Memory B cell (primary cell): ENCODE measurements around the gene RCOR1.

ENCODE experiments used
- ATAC-seq: fragments of 150-1000 bp; cut with Tn5 transposase; 2 replicates; pipeline ENCODE4 v1.10.0; 2021; ENCODE audit warnings: low read depth, mild to moderate bottlenecking, moderate library complexity
- DNase-seq, 2 donors: peaks; one replicate each; pipeline ENCODE4 v3.0.0; 2022; ENCODE audit warnings: low spot score in 2 of 2
- H3K27ac Mint-ChIP-seq: one replicate; pipeline ENCODE4 v1.8.0; 2022; ENCODE audit warnings: mild to moderate bottlenecking, moderate library complexity, mixed read lengths
- H3K27me3 Mint-ChIP-seq: one replicate; pipeline ENCODE4 v1.8.0; 2022; ENCODE audit warnings: mixed read lengths
- H3K36me3 Mint-ChIP-seq: one replicate; pipeline ENCODE4 v1.8.0; 2022; ENCODE audit warnings: mild to moderate bottlenecking, mixed read lengths
- H3K4me1 Mint-ChIP-seq: one replicate; pipeline ENCODE4 v1.8.0; 2022; ENCODE audit warnings: mixed read lengths
- H3K4me3 Mint-ChIP-seq: one replicate; pipeline ENCODE4 v1.8.0; 2022; ENCODE audit warnings: mild to moderate bottlenecking, moderate library complexity, mixed read lengths
- H3K9me3 Mint-ChIP-seq: one replicate; pipeline ENCODE4 v1.8.0; 2022; ENCODE audit warnings: mixed read lengths

The RCOR1 gene

DNA sequence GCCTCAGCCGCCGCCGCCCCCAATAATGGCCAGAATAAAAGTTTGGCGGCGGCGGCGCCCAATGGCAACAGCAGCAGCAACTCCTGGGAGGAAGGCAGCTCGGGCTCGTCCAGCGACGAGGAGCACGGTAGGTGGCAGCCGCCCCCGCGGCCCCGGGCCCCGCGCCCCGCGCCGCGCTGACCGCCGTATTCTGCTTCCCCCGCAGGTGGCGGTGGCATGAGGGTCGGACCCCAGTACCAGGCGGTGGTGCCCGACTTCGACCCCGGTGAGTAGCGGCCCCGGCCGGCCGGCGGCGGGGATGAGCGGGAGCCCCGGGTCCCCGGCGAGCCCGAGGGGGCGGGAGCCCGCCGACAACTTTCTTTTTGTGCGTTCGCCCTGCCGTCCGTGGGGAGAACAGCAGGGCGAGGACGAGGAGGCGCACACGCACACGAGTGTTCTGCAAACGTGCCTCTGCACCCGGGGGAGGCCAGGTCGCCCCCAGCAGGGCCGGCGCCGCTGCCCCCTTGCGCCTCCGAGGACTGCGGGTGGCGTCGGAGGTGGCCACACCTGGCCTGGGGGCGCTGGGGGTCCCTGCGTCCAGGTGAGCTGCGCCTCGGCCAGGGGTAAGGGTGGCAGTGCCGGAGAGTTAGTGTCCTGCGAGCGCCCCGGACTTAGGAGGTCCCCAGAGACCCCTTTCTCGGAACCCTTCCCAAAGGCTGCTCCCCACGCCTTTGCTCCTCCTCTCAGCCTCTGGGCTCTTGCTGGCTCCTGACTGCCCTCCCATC, 794 bp downstream of the RCOR1 start:
- Mint-ChIP-seq H3K27me3 (no peaks in the 10 kb centered on the region), H3K4me3 (peak overlapping the region; percentile 99), H3K36me3 (no peaks in the 10 kb centered on the region), H3K4me1 (peaks cover 15% of the 10 kb centered on the region), H3K9me3 (no peaks in the 10 kb centered on the region), H3K27ac (peak overlapping the region; percentile 9)
- ATAC-seq (peak; percentile 29), DNase-seq (peak; percentile 66 to 73)

DNA sequence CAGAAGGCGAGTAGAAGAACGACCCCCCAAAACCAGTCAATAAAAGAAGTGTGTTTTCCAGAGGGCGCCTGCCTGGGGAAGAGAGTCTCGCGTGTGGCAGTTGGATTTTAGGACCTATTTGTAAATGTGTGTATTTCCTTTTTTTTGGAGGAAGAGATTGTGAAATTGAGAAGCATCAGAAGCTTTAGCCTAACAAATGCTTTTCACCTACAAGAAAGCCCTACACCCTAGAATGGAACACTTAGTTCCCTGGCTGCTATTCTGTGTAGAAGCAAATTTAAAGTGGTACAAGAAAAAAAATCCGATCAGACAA, 1.3 kb downstream of the RCOR1 start:
- H3K4me1 Mint-ChIP-seq = peaks cover 15% of the 10 kb centered on the region
- no peaks in the 10 kb centered on the region for H3K36me3 Mint-ChIP-seq
- peak overlapping the region; percentile 99 for H3K4me3 Mint-ChIP-seq
- ATAC-seq (no peak), DNase-seq (no peak)
- H3K9me3 Mint-ChIP-seq = no peaks in the 10 kb centered on the region
- H3K27me3 Mint-ChIP-seq = no peaks in the 10 kb centered on the region
- peak overlapping the region; percentile 9 for H3K27ac Mint-ChIP-seq

DNA sequence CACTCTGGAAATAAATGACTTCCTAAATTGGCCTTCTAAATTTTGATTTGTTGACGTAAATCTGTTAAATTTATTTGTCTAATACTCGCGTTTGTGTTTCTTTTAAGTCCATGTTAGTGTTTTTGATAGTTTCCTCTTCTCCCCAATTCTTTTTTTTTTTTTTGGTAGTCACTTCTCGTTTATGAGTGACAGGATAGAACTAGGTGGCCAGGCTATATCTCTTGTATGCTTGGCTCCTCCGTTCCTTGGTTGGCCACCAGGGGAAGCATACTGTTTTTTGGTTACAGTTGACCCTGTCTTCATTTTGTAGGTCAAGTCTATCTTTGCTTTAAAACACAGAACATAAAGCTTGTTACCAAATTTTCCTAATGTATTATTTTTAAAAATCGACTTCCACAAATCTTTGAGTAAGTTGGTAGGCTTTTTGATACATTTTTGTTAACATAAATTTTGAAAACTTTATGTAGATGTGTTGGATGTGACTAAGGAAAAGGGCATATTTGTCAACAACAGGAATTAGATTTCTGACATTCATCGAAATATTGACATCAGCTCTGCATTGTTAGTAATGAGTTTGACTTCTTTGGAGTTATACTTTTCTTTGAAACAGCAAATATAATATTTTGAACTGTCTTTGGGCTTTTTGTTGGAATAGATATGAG, 2.2 kb downstream of the RCOR1 start:
- peak; percentile 25 for ATAC-seq
- H3K27ac Mint-ChIP-seq = no peak overlapping the region
- peak overlapping the region; percentile 99 for H3K4me3 Mint-ChIP-seq
- H3K36me3 Mint-ChIP-seq = peaks cover 2% of the 10 kb centered on the region
- peaks cover 20% of the 10 kb centered on the region for H3K4me1 Mint-ChIP-seq
- H3K9me3 Mint-ChIP-seq = no peaks in the 10 kb centered on the region
- DNase-seq = peak; percentile 52 to 66
- H3K27me3 Mint-ChIP-seq = no peaks in the 10 kb centered on the region

DNA sequence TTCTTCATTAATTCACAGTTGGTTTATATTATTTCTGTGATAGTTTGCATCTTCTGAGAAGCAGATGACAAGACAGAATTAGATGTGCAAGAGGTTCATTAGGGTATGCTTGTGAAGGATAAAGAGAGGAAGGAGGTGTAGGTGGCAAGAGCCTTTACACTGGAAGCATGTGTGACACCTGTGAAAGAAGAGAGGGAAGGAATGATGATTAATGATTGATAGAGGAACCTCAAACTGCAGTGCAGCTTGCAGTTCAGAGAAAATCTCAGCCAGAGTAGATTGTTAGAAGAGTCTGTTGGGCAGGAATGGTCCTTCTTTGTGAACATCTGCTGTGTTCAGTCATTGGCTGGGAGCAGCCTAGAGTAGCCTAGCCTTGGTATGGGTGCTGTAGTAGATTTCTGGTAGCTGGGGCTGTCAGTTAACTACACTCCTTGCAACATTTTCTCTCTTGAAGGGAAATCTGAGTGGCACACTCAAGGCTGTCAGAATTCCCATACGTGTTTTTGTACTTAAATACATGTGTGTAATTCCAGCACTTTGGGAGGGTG, 9.0 kb downstream of the RCOR1 start:
- Mint-ChIP-seq H3K9me3 (no peaks in the 10 kb centered on the region), H3K4me3 (no peak overlapping the region), H3K4me1 (peaks cover 33% of the 10 kb centered on the region), H3K27ac (no peak overlapping the region), H3K36me3 (peaks cover 11% of the 10 kb centered on the region), H3K27me3 (no peaks in the 10 kb centered on the region)
- DNase-seq (no peak), ATAC-seq (no peak)

DNA sequence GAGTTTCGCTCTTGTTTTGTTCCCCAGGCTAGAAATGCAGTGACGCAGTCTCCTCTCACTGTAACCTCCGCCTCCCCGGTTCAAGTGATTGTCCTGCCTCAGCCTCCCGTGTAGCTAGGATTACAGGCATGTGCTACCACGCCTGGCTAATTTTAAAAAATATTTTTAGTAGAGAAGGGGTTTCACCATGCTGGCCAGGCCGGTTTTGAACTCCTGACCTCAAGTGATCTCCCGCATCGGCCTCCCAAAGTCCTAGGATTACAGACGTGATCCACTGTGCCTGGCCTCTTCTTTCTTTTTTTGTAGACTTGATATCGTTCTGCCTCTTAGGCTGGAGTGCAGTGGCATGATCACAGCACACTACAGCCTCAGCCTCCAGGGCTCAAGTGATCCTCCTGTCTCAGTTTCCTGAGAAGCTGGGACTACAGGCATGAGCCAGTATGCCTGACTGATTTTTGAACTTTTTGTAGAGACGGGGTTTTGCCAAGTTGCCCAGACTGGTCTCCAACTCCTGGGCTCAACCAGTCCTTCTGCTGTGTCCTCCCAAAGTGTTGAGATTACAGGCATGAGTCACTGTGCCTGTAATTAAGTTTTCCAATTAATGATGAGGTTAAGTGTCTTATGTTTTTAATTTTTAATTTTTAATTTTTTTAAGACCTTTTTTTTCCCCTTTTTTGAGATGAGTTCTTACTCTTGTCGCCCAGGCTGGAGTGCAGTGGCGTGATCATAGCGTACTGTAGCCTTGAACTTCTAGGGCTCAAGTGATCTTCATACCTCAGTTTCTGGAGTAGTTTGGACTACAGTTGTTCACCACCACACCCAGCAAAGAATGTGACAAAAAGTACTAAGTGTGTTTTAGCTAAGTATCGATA, 10.2 kb downstream of the RCOR1 start:
- no peak overlapping the region for H3K4me3 Mint-ChIP-seq
- H3K36me3 Mint-ChIP-seq = peaks cover 11% of the 10 kb centered on the region
- ATAC-seq (no peak), DNase-seq (no peak)
- peaks cover 39% of the 10 kb centered on the region for H3K4me1 Mint-ChIP-seq
- H3K27ac Mint-ChIP-seq = no peak overlapping the region
- H3K27me3 Mint-ChIP-seq = no peaks in the 10 kb centered on the region
- no peaks in the 10 kb centered on the region for H3K9me3 Mint-ChIP-seq

DNA sequence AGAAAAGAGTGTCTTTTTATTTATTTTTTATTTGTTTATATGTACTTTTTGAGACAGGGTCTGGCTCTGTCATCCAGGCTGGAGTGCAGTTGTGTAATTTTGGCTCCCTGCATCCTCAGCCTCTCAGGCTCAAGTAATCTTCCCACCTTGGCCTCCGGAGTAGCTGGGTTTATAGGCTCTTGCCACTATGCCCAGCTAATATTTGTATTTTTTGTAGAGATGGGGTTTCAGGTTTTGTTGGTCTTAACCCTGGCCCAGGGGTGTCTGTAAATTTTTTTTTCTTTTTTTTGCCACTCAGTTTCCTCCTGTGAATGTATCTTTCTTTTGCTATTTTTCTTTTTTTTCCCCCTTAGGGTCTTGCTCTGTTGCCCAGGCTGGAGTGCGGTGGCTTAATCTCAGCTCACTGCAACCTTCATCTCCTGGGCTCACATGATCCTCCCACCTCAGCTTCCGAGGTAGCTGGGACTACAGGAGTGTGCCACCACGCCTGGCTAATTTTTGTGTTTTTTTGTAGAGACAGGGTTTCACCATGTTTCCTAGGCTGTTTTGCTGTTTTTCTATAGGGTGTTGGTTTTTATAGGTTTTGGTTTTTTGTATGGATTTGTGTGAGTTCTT, 11.0 kb downstream of the RCOR1 start:
- H3K27ac Mint-ChIP-seq = no peak overlapping the region

DNA sequence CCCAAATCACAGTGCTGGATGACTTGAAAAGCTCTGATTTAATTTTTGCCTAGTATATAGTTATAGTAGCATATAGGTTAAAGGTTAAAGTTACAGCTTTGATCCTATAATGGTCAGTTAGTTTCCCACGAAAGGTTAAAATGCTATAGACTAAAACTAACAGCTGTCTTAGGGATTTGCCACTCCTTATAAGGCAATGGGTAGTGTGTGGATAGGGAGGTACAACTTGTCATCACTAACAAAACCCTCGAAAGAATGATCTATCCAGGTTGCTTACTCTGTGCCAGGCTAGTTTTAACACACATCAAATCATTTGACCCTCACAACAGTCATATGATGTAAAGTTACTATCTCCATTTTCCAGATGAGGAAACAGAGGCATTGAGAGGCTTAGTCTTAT, 11.7 kb downstream of the RCOR1 start:
- H3K4me1 Mint-ChIP-seq = peaks cover 41% of the 10 kb centered on the region
- peaks cover 11% of the 10 kb centered on the region for H3K36me3 Mint-ChIP-seq
- H3K27ac Mint-ChIP-seq = no peak overlapping the region
- ATAC-seq (no peak), DNase-seq (no peak)
- H3K9me3 Mint-ChIP-seq = no peaks in the 10 kb centered on the region
- no peak overlapping the region for H3K4me3 Mint-ChIP-seq
- no peaks in the 10 kb centered on the region for H3K27me3 Mint-ChIP-seq

More for the DNA sequence above, 11.0 kb downstream of the RCOR1 start:
- no peak for DNase-seq
- Mint-ChIP-seq H3K9me3 (no peaks in the 10 kb centered on the region), H3K36me3 (peaks cover 13% of the 10 kb centered on the region), H3K4me1 (peaks cover 44% of the 10 kb centered on the region), H3K27me3 (no peaks in the 10 kb centered on the region), H3K4me3 (no peak overlapping the region)
- no peak for ATAC-seq

DNA sequence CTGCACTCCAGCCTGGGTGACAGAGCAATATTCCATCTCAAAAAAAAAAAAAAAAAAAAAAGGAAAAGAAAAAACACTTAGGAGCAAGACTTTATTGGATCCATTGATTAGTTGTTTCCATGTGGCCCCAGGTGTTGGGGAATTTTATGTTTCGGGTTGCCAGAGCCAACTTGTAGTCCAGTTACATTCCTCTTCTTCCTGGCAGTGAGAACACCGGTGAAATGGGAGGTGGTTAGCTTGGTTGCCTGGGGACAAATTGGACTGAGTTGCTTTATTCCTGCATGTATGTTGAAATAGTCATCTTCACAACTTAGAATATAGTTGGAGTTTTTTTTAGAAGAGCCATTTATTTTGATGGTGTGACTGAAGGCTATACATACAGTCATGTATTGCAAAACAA, 12.6 kb downstream of the RCOR1 start:
- Mint-ChIP-seq H3K4me3 (no peak overlapping the region), H3K4me1 (peaks cover 36% of the 10 kb centered on the region), H3K27me3 (no peaks in the 10 kb centered on the region), H3K9me3 (no peaks in the 10 kb centered on the region), H3K36me3 (peaks cover 11% of the 10 kb centered on the region), H3K27ac (no peak overlapping the region)
- no peak for DNase-seq
- ATAC-seq = no peak

DNA sequence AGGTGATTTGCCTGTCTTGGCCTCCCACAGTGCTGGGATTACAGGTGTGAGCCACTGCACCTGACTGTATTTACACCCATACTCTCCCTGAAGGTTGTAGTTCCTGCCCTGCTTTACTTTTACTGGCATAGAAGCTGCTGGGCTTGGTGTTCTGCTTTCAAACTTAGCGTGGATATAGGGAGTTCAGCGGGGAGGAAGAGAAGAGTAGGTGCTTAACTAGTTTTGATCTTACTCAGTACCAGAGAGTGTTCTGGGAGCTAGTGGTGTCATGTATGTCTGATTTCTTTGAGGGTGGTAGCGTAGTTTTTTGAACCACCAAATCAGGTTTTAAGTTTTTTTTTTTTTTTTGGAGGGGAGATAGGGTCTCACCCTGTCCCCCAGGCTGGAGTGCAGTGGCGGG, 13.8 kb downstream of the RCOR1 start:
- DNase-seq (no peak), ATAC-seq (no peak)
- Mint-ChIP-seq H3K27ac (no peak overlapping the region), H3K27me3 (no peaks in the 10 kb centered on the region), H3K4me3 (no peak overlapping the region), H3K36me3 (peaks cover 9% of the 10 kb centered on the region), H3K9me3 (no peaks in the 10 kb centered on the region), H3K4me1 (peaks cover 41% of the 10 kb centered on the region)

DNA sequence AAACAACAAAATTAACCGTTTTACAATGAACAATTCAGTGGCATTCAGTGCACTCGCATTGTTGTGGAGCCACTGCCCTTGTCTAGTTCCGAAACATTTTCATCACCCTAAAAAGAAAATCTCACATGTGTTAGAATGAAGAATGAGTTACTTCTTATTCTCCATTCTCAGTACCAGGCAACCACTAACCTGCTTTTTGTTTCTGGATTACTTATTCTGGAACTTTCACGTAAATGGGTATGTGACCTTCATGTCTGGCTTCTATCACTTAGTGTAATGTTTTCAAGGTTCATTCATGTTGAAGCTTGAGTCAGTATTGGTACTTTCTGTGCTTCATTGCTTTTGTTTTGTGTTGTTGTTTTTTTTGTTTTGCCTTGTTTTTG, 15.6 kb downstream of the RCOR1 start:
- H3K4me1 Mint-ChIP-seq = peaks cover 38% of the 10 kb centered on the region
- H3K9me3 Mint-ChIP-seq = no peaks in the 10 kb centered on the region
- DNase-seq = no peak
- no peaks in the 10 kb centered on the region for H3K27me3 Mint-ChIP-seq
- H3K4me3 Mint-ChIP-seq = peak overlapping the region; percentile 5
- peak overlapping the region; percentile 53 for H3K27ac Mint-ChIP-seq
- H3K36me3 Mint-ChIP-seq = peaks cover 9% of the 10 kb centered on the region
- no peak for ATAC-seq

DNA sequence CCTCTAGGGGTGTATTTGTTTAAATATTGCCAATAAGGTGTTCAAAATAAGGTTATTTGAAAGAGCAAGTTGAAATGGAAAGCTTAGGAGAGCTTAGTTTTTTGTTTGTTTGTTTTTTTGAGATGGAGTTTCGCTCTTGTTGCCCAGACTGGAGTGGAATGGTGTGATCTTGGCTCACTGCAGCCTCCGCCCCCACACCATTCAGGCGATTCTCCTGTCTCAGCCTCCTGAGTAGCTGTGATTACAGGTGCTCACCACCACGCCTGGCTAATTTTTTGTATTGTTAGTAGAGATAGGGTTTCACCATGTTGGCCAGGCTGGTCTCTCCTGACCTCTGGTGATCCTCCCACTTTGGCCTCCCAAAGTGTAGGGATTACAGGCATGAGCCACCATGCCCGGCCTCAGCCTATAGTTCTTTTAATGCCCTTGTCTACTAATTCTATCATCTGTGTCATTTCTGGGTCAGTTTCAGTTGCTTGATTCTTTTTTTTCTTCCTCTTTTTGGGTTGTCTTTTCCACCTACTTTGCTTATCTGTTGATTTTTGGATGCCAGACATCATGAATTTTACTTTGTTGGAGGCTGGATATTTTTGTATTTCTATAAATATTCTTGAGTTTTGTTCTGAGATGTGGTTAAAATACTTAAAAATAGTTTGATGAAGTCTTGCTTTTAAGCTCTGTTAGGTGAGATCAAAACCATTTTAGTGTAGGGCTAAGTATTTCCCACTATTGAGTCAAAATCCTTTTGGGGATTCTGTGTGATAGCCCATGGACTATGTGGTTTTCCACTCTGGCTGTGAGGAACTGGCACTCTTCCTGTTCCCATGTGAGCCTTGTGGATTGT, 18.7 kb downstream of the RCOR1 start:
- H3K27me3 Mint-ChIP-seq = no peaks in the 10 kb centered on the region
- peak; percentile 76 for ATAC-seq
- peak overlapping the region; percentile 19 for H3K4me3 Mint-ChIP-seq
- peak overlapping the region; percentile 81 for H3K27ac Mint-ChIP-seq
- H3K4me1 Mint-ChIP-seq = peaks cover 27% of the 10 kb centered on the region
- no peaks in the 10 kb centered on the region for H3K9me3 Mint-ChIP-seq
- no peak for DNase-seq
- peaks cover 6% of the 10 kb centered on the region for H3K36me3 Mint-ChIP-seq

DNA sequence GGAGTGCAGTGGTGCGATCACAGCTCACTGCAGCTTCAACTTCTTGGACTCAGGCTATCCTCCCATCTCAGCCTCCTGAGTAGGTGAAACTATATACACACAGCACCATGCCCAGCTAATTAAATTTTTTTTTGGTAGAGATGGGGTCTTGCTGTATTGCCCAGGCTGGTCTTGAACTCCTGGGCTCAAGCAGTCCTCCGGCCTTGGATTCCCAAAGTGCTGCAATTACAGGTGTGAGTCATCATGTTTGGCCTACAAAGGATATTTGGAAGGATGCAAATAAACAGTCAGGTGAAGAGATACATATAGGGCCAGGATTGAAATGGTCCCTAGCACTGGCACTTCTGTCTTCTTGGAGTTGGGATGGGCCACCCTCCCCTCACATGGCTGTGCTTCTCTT, 23.9 kb downstream of the RCOR1 start:
- Mint-ChIP-seq H3K27ac (peak overlapping the region; percentile 65), H3K9me3 (no peaks in the 10 kb centered on the region), H3K4me3 (no peak overlapping the region), H3K4me1 (peaks cover 30% of the 10 kb centered on the region), H3K27me3 (no peaks in the 10 kb centered on the region), H3K36me3 (peaks cover 6% of the 10 kb centered on the region)
- DNase-seq (no peak), ATAC-seq (no peak)

DNA sequence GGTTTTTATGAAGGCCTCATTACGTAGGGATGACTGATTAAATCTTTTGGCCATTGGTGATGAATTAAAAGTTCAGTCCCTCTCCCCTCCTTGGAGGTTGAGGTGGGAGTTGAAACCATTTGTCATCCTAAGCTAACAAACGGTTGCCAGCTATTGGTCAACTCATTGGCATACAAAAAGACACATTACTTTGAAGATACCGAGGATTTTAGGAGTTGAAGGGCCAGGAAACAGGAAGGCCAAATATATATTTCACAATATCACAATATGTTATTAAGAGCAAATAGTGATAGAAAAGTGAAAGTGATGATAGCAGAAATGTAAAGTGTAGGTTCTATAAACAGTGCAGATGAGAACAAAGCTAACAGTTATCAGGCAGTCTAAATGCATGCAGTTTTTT, 24.4 kb downstream of the RCOR1 start:
- H3K27ac Mint-ChIP-seq = no peak overlapping the region
- no peak for ATAC-seq
- H3K36me3 Mint-ChIP-seq = peaks cover 6% of the 10 kb centered on the region
- DNase-seq = no peak
- H3K9me3 Mint-ChIP-seq = no peaks in the 10 kb centered on the region
- no peak overlapping the region for H3K4me3 Mint-ChIP-seq
- no peaks in the 10 kb centered on the region for H3K27me3 Mint-ChIP-seq
- peaks cover 33% of the 10 kb centered on the region for H3K4me1 Mint-ChIP-seq
